ENCODE results near the gene LHX6. TPM values are rescaled to one million over a fixed set of nuclear protein-coding genes. Genes with fewer than 3 reads are reported as not detected.

The LHX6 gene
- total and polyA plus RNA-seq, 2 of the 13 experiments (the other 11 are each of a cell fraction or from before 2014, with no cell fraction given): 1.1 to 1.3 TPM

DNA sequence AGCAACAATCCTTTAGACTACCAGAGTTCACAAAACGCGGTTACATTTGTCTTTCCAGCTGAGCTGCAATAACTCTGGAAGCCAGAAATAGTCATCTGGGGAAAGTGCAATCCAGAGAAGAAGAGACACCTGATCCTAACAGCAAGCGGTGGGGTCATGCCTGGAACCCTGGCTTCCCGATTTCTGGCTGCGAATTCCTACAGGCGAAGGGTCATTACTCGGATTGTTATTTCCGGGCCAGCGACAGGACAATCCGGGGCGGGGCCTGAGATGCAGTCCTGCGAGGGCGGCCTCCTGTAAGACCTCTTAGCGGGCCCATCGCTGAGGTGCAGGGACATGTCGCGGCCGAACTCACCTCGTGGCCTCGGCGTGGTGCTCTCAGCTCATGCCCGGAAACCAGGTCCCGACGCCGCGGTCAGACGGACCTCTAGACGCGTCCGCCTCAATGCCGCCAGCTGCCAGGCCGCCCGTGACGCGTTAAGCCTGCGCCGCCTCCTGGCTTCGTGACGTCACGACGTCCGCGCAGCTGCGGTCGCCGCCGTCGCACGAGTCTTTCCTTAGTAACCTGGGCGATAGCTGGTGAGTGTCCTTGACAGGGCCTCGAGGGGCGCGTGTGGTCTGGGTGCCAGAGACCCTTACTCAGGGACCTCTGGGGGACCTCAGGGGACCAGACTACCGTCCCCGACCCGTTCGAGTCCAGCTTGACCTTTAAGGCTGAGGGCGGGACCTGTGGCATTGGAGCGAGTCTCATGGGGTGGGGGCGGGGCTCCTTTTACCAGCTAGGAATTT, 35.8 kb upstream of the LHX6 start, which contains the start of the genes MRRF and RBM18 (continued):
- TF ChIP-seq, protein P1, sequence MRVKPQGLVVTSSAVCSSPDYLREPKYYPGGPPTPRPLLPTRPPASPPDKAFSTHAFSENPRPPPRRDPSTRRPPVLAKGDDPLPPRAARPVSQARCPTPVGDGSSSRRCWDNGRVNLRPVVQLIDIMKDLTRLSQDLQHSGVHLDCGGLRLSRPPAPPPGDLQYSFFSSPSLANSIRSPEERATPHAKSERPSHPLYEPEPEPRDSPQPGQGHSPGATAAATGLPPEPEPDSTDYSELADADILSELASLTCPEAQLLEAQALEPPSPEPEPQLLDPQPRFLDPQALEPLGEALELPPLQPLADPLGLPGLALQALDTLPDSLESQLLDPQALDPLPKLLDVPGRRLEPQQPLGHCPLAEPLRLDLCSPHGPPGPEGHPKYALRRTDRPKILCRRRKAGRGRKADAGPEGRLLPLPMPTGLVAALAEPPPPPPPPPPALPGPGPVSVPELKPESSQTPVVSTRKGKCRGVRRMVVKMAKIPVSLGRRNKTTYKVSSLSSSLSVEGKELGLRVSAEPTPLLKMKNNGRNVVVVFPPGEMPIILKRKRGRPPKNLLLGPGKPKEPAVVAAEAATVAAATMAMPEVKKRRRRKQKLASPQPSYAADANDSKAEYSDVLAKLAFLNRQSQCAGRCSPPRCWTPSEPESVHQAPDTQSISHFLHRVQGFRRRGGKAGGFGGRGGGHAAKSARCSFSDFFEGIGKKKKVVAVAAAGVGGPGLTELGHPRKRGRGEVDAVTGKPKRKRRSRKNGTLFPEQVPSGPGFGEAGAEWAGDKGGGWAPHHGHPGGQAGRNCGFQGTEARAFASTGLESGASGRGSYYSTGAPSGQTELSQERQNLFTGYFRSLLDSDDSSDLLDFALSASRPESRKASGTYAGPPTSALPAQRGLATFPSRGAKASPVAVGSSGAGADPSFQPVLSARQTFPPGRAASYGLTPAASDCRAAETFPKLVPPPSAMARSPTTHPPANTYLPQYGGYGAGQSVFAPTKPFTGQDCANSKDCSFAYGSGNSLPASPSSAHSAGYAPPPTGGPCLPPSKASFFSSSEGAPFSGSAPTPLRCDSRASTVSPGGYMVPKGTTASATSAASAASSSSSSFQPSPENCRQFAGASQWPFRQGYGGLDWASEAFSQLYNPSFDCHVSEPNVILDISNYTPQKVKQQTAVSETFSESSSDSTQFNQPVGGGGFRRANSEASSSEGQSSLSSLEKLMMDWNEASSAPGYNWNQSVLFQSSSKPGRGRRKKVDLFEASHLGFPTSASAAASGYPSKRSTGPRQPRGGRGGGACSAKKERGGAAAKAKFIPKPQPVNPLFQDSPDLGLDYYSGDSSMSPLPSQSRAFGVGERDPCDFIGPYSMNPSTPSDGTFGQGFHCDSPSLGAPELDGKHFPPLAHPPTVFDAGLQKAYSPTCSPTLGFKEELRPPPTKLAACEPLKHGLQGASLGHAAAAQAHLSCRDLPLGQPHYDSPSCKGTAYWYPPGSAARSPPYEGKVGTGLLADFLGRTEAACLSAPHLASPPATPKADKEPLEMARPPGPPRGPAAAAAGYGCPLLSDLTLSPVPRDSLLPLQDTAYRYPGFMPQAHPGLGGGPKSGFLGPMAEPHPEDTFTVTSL (CRISPR knock-in tag; IDR thresholded peaks at IDR 0.05; ENCODE audit: borderline replicate concordance): peak; percentile 17; the same call in 1 of the 2 replicates
- TF ChIP-seq ZNF510 (CRISPR knock-in tag; IDR thresholded peaks at IDR 0.05; ENCODE audit: low read depth) (peak; percentile 99), ZMYM3 (CRISPR knock-in tag; IDR thresholded peaks at IDR 0.05) (peak; percentile 61), ZC3H4 (CRISPR knock-in tag; IDR thresholded peaks at IDR 0.05; ENCODE audit: borderline replicate concordance) (peak; percentile 46; the same call in 1 of the 2 replicates), ZMYM4 (CRISPR knock-in tag; IDR thresholded peaks at IDR 0.05) (peak; percentile 92), NCOA1 (CRISPR knock-in tag; IDR thresholded peaks at IDR 0.05) (0 out of 2 replicates have a peak, but pooled peaks have one; percentile 36), ATF7 (IDR thresholded peaks at IDR 0.05) (peak; percentile 74), ATF7 (CRISPR knock-in tag; IDR thresholded peaks at IDR 0.05) (peak; percentile 88), CHD4 (IDR thresholded peaks at IDR 0.05; ENCODE audit: borderline replicate concordance, low read length) (no peak), ZNF234 (CRISPR knock-in tag; conservative IDR thresholded peaks at IDR 0.05) (peak; percentile 30; the same call in 1 of the 2 replicates), ZNF788 (CRISPR knock-in tag; IDR thresholded peaks at IDR 0.05; ENCODE audit: borderline replicate concordance) (peak; percentile 98; the same call in 1 of the 2 replicates), ZNF17 (CRISPR knock-in tag; IDR thresholded peaks at IDR 0.05) (peak; percentile 95), U2AF1 (optimal IDR thresholded peaks at IDR 0.05; ENCODE audit: low read depth, low read length) (no peak), ZNF20 (CRISPR knock-in tag; IDR thresholded peaks at IDR 0.05) (peak; percentile 83; the same call in 1 of the 2 replicates)
- TF ChIP-seq, protein P2, sequence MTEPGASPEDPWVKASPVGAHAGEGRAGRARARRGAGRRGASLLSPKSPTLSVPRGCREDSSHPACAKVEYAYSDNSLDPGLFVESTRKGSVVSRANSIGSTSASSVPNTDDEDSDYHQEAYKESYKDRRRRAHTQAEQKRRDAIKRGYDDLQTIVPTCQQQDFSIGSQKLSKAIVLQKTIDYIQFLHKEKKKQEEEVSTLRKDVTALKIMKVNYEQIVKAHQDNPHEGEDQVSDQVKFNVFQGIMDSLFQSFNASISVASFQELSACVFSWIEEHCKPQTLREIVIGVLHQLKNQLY (CRISPR knock-in tag; IDR thresholded peaks at IDR 0.05): no peak
- TF ChIP-seq, protein P3, sequence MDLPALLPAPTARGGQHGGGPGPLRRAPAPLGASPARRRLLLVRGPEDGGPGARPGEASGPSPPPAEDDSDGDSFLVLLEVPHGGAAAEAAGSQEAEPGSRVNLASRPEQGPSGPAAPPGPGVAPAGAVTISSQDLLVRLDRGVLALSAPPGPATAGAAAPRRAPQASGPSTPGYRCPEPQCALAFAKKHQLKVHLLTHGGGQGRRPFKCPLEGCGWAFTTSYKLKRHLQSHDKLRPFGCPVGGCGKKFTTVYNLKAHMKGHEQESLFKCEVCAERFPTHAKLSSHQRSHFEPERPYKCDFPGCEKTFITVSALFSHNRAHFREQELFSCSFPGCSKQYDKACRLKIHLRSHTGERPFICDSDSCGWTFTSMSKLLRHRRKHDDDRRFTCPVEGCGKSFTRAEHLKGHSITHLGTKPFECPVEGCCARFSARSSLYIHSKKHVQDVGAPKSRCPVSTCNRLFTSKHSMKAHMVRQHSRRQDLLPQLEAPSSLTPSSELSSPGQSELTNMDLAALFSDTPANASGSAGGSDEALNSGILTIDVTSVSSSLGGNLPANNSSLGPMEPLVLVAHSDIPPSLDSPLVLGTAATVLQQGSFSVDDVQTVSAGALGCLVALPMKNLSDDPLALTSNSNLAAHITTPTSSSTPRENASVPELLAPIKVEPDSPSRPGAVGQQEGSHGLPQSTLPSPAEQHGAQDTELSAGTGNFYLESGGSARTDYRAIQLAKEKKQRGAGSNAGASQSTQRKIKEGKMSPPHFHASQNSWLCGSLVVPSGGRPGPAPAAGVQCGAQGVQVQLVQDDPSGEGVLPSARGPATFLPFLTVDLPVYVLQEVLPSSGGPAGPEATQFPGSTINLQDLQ (CRISPR knock-in tag; IDR thresholded peaks at IDR 0.05): peak; percentile 77; the same call in 1 of the 2 replicates
- TF ChIP-seq, protein P4, sequence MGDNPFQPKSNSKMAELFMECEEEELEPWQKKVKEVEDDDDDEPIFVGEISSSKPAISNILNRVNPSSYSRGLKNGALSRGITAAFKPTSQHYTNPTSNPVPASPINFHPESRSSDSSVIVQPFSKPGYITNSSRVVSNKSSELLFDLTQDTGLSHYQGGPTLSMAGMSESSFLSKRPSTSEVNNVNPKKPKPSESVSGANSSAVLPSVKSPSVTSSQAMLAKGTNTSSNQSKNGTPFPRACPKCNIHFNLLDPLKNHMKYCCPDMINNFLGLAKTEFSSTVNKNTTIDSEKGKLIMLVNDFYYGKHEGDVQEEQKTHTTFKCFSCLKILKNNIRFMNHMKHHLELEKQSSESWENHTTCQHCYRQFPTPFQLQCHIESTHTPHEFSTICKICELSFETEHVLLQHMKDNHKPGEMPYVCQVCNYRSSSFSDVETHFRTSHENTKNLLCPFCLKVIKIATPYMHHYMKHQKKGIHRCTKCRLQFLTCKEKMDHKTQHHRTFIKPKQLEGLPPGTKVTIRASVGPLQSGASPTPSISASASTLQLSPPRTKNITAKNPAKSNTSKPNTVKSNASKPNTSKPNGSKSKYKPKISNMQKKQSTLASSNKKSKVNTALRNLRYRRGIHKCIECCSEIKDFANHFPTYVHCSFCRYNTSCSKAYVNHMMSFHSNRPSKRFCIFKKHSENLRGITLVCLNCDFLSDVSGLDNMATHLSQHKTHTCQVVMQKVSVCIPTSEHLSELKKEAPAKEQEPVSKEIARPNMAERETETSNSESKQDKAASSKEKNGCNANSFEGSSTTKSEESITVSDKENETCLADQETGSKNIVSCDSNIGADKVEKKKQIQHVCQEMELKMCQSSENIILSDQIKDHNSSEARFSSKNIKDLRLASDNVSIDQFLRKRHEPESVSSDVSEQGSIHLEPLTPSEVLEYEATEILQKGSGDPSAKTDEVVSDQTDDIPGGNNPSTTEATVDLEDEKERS (CRISPR knock-in tag; IDR thresholded peaks at IDR 0.05): peak; percentile 92

All from HepG2 (cell line).